CD14-positive monocyte (primary cell): ENCODE measurements around the gene UBXN7. TPM values are rescaled to one million over a fixed set of nuclear protein-coding genes. Genes with fewer than 3 reads are reported as not detected.
A peak's percentile ranks its signal among the peaks of the same experiment; 100 is the strongest.
"Not testable (repeated sequence)": the region's sequence is repeated elsewhere in the genome, so short reads cannot be mapped to it uniquely, and the experiment has no call there.

Source experiments
- DNase-seq, 3 donors: peaks; one replicate each; pipeline ENCODE4 v3.0.0-alpha.2; 2011 to 2022
- H2AFZ ChIP-seq: 2 replicates; pipeline ENCODE4 v1.6.0; 2012; ENCODE audit warnings: mild to moderate bottlenecking, low read depth, low read length, inconsistent platforms; ENCODE audit not compliant: insufficient read depth, poor library complexity, severe bottlenecking
- H3K27ac ChIP-seq, 2 donors: 1 replicate in 1 of 2; 2 replicates in 1 of 2; pipeline ENCODE4 v1.5.1; 2012 to 2013; ENCODE audit warnings: low read length in 2 of 2, control low read depth in 1 of 2, inconsistent platforms in 1 of 2, low read depth in 1 of 2, mild to moderate bottlenecking in 1 of 2
- H3K27me3 ChIP-seq, 2 donors: one replicate each; pipeline versions ENCODE4 v1.6.0 to v1.6.1; 2011 to 2013; ENCODE audit warnings: low read length in 2 of 2; ENCODE audit not compliant: control insufficient read depth in 2 of 2, insufficient read depth in 2 of 2
- H3K36me3 ChIP-seq, 2 donors: replicated peaks in 1 of 2; 1 replicate in 1 of 2; 2 replicates in 1 of 2; pipeline versions ENCODE4 v1.5.1 to v1.6.1; 2012 to 2013; ENCODE audit warnings: low read length in 2 of 2, control low read depth in 1 of 2, inconsistent platforms in 1 of 2, mild to moderate bottlenecking in 1 of 2; ENCODE audit not compliant: insufficient read depth in 2 of 2, control insufficient read depth in 1 of 2
- H3K4me1 ChIP-seq, 2 donors: 1 replicate in 1 of 2; 2 replicates in 1 of 2; pipeline versions ENCODE4 v1.5.1 to v1.6.1; 2012 to 2013; ENCODE audit warnings: low read length in 2 of 2, control low read depth in 1 of 2, inconsistent platforms in 1 of 2, mild to moderate bottlenecking in 1 of 2, moderate library complexity in 1 of 2; ENCODE audit not compliant: insufficient read depth in 2 of 2, control insufficient read depth in 1 of 2
- H3K4me2 ChIP-seq: replicated peaks from 2 replicates; pipeline ENCODE3; 2012; ENCODE audit warnings: low read length, moderate library complexity, mild to moderate bottlenecking; ENCODE audit not compliant: poor library complexity, severe bottlenecking; ENCODE audit errors: extremely low read depth
- H3K4me3 ChIP-seq, 3 experiments: fragments of 200-600 bp in 1 of 3; sonication (generic) in 1 of 3; replicated peaks in 1 of 3; 1 replicate in 2 of 3; 2 replicates in 1 of 3; pipeline ENCODE4 v1.5.1; 2011 to 2013; ENCODE audit warnings: low read length in 3 of 3, mild to moderate bottlenecking in 3 of 3, control low read depth in 2 of 3, low read depth in 2 of 3, inconsistent platforms in 1 of 3, moderate library complexity in 1 of 3
- H3K79me2 ChIP-seq: 2 replicates; pipeline ENCODE4 v1.6.0; 2012; ENCODE audit warnings: mild to moderate bottlenecking, control low read depth, inconsistent platforms, low read length, moderate library complexity; ENCODE audit not compliant: insufficient read depth
- H3K9ac ChIP-seq: 2 replicates; pipeline ENCODE4 v1.6.0; 2017; ENCODE audit warnings: low read length, mild to moderate bottlenecking; ENCODE audit not compliant: insufficient read depth, poor library complexity, severe bottlenecking
- H3K9me3 ChIP-seq, 2 donors: replicated peaks in 1 of 2; 1 replicate in 1 of 2; 2 replicates in 1 of 2; pipeline versions ENCODE4 v1.5.1 to v1.6.1; 2012 to 2013; ENCODE audit warnings: low read length in 2 of 2, control low read depth in 1 of 2; ENCODE audit not compliant: control insufficient read depth in 1 of 2, insufficient read depth in 1 of 2
- H4K20me1 ChIP-seq: 2 replicates; pipeline ENCODE4 v1.6.0; 2012; ENCODE audit warnings: mild to moderate bottlenecking, low read length, control low read depth, moderate library complexity; ENCODE audit not compliant: insufficient read depth
- H3K27ac Mint-ChIP-seq, 7 donors: one replicate each; pipeline ENCODE4 v1.8.0; 2020; ENCODE audit warnings: mild to moderate bottlenecking in 7 of 7, mixed read lengths in 7 of 7, moderate library complexity in 6 of 7, inconsistent platforms in 2 of 7
- H3K27me3 Mint-ChIP-seq, 3 donors: one replicate each; pipeline ENCODE4 v1.8.0; 2021 to 2022; ENCODE audit warnings: low read depth in 3 of 3, mild to moderate bottlenecking in 3 of 3, mixed read lengths in 3 of 3, moderate library complexity in 3 of 3, inconsistent platforms in 1 of 3
- H3K36me3 Mint-ChIP-seq, 2 donors: one replicate each; pipeline ENCODE4 v1.8.0; 2020; ENCODE audit warnings: mixed read lengths in 2 of 2, inconsistent platforms in 1 of 2, mild to moderate bottlenecking in 1 of 2
- H3K4me1 Mint-ChIP-seq: one replicate; pipeline ENCODE4 v1.8.0; 2020; ENCODE audit warnings: mild to moderate bottlenecking, mixed read lengths
- H3K4me3 Mint-ChIP-seq, 2 donors: one replicate each; pipeline ENCODE4 v1.8.0; 2020; ENCODE audit warnings: mild to moderate bottlenecking in 2 of 2, mixed read lengths in 2 of 2, moderate library complexity in 1 of 2
- H3K9me3 Mint-ChIP-seq, 7 donors: one replicate each; pipeline ENCODE4 v1.8.0; 2020 to 2022; ENCODE audit warnings: mixed read lengths in 7 of 7, mild to moderate bottlenecking in 6 of 7, moderate library complexity in 6 of 7, inconsistent platforms in 2 of 7
- WGBS: methylation state at CpG from one replicate; pipeline ENCODE4 v1.1.5; 2013; ENCODE audit warnings: missing lambda C conversion rate; ENCODE audit not compliant: insufficient coverage; 5-methylcytosine and 5-hydroxymethylcytosine counted together
- intact Hi-C, 2 donors: fragments of 100-400 bp; cut with micrococcal nuclease; formaldehyde crosslinking; loops; one replicate each; pipeline versions ENCODE4 v1.15.0 to v1.15.1; 2023
- polyA plus RNA-seq, 3 donors: library from polyadenylated mRNA; depleted of rRNA in 1 of 3; unstranded in 2 of 3; stranded (reverse) in 1 of 3; fragments of 300-500 nt in 2 of 3; fragments of >200 nt in 1 of 3; fragmentation: Illumina TruSeq in 2 of 3; gene quantifications; 1 replicate in 2 of 3; 2 replicates in 1 of 3; pipeline ENCODE4 v1.2.3, GENCODE V29; 2012 to 2021
- TF ChIP-seq, protein P1 (sequence below): fragments of 200-600 bp; IDR thresholded peaks from one replicate; pipeline ENCODE4 v1.8.0; 2022; ENCODE audit warnings: antibody characterized with exemption, mild to moderate bottlenecking

The UBXN7 gene
- polyA plus RNA-seq, 3 donors, result 10.5 to 15.8 (median 13.6) TPM

GRCh38 chr3:196472286-196472685 is 40.1 kb upstream of the UBXN7 start:
- Histone ChIP-seq H3K4me3 (no peak overlapping the region), H3K27me3 (no peaks in the 10 kb centered on the region), H2AFZ (no peak overlapping the region), H3K4me1 (no peaks in the 10 kb centered on the region), H4K20me1 (peaks cover 9% of the 10 kb centered on the region), H3K79me2 (peaks cover 12% of the 10 kb centered on the region), H3K36me3 (peaks cover 58 to 88% of the 10 kb centered on the region in 2 donors), H3K9ac (no peak overlapping the region), H3K27ac (no peak overlapping the region), H3K9me3 (no peaks in the 10 kb centered on the region), H3K4me2 (no peak overlapping the region)
- H3K9me3 Mint-ChIP-seq, result peaks cover 0 to 2% (median 0%) of the 10 kb centered on the region in 7 donors
- H3K4me3 Mint-ChIP-seq, result no peak overlapping the region
- no peak for DNase-seq
- peaks cover 56 to 87% of the 10 kb centered on the region in 2 donors for H3K36me3 Mint-ChIP-seq
- no peaks in the 10 kb centered on the region for H3K27me3 Mint-ChIP-seq
- no peaks in the 10 kb centered on the region for H3K4me1 Mint-ChIP-seq
- intact Hi-C loops, result no loop called here
- TF ChIP-seq, protein P1, sequence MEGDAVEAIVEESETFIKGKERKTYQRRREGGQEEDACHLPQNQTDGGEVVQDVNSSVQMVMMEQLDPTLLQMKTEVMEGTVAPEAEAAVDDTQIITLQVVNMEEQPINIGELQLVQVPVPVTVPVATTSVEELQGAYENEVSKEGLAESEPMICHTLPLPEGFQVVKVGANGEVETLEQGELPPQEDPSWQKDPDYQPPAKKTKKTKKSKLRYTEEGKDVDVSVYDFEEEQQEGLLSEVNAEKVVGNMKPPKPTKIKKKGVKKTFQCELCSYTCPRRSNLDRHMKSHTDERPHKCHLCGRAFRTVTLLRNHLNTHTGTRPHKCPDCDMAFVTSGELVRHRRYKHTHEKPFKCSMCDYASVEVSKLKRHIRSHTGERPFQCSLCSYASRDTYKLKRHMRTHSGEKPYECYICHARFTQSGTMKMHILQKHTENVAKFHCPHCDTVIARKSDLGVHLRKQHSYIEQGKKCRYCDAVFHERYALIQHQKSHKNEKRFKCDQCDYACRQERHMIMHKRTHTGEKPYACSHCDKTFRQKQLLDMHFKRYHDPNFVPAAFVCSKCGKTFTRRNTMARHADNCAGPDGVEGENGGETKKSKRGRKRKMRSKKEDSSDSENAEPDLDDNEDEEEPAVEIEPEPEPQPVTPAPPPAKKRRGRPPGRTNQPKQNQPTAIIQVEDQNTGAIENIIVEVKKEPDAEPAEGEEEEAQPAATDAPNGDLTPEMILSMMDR, result no peak
- peak overlapping the region in 1 of 7 donors; percentile 7 for H3K27ac Mint-ChIP-seq
- WGBS, result 97% methylated on average over 7 of the region's 8 CpGs

- Histone ChIP-seq H2AFZ (no peak overlapping the region), H3K27ac (peak overlapping the region in 1 of 2 donors; percentile 8), H3K79me2 (peaks cover 12% of the 10 kb centered on the region), H4K20me1 (peaks cover 9% of the 10 kb centered on the region), H3K4me1 (no peaks in the 10 kb centered on the region), H3K4me3 (no peak overlapping the region), H3K4me2 (no peak overlapping the region), H3K9me3 (no peaks in the 10 kb centered on the region), H3K9ac (no peak overlapping the region), H3K27me3 (no peaks in the 10 kb centered on the region), H3K36me3 (peaks cover 52 to 81% of the 10 kb centered on the region in 2 donors)
- no peak overlapping the region for H3K4me3 Mint-ChIP-seq
- H3K4me1 Mint-ChIP-seq, result no peaks in the 10 kb centered on the region
- no peaks in the 10 kb centered on the region for H3K27me3 Mint-ChIP-seq
- H3K27ac Mint-ChIP-seq, result peak overlapping the region in 1 of 7 donors; percentile 38
- TF ChIP-seq, protein P1, result no peak
- intact Hi-C loops, result no loop called here
- no peak for DNase-seq
- peaks cover 50 to 83% of the 10 kb centered on the region in 2 donors for H3K36me3 Mint-ChIP-seq
- peaks cover 0 to 2% (median 0%) of the 10 kb centered on the region in 7 donors for H3K9me3 Mint-ChIP-seq
- no CpG with 5 or more reads among the region's 2 CpGs for WGBS
These were observed 39.3 kb upstream of the UBXN7 start for GRCh38 chr3:196471551-196471950.

GRCh38 chr3:196470182-196470581 is 38.0 kb upstream of the UBXN7 start:
- H3K4me3 Mint-ChIP-seq, H3K4me2 ChIP-seq, H3K4me1 ChIP-seq, H3K27ac ChIP-seq, H2AFZ ChIP-seq, H3K9me3 Mint-ChIP-seq, H3K9me3 ChIP-seq, H3K4me1 Mint-ChIP-seq, H3K27me3 ChIP-seq, intact Hi-C loops, H3K27me3 Mint-ChIP-seq, H3K9ac ChIP-seq, H4K20me1 ChIP-seq, DNase-seq, H3K4me3 ChIP-seq: not testable (repeated sequence)
- Mint-ChIP-seq H3K36me3 (peaks cover 45 to 70% of the 10 kb centered on the region in 2 donors), H3K27ac (peak overlapping the region in 2 of 7 donors; percentile 41 to 70)
- H3K79me2 ChIP-seq, result peaks cover 12% of the 10 kb centered on the region
- WGBS, result 96% methylated on average over 3 of the region's 3 CpGs
- peaks cover 50 to 71% of the 10 kb centered on the region in 2 donors for H3K36me3 ChIP-seq
